Upper lobe of right lung (tissue), 1 donor: ENCODE data around the gene SNCAIP. TPM values are rescaled to one million over a fixed set of nuclear protein-coding genes. Genes with fewer than 3 reads are reported as not detected.

Experiments
- ATAC-seq: fragments of 200-7000 bp; cut with Tn5 transposase; one replicate; pipeline ENCODE4 v1.9.1; 2020; ENCODE audit warnings: mild to moderate bottlenecking, moderate library complexity
- DNase-seq: peaks from one replicate; pipeline ENCODE4 v3.0.0-alpha.2; 2020
- H3K27ac ChIP-seq: fragments of 200-600 bp; one replicate; pipeline ENCODE4 v1.8.0; 2022
- H3K27me3 ChIP-seq: fragments of 200-600 bp; one replicate; pipeline ENCODE4 v1.8.0; 2022; ENCODE audit warnings: mild to moderate bottlenecking
- H3K36me3 ChIP-seq: fragments of 200-600 bp; one replicate; pipeline ENCODE4 v1.8.0; 2022
- H3K4me1 ChIP-seq: fragments of 200-600 bp; one replicate; pipeline ENCODE4 v1.8.0; 2022
- H3K4me3 ChIP-seq: fragments of 200-600 bp; one replicate; pipeline ENCODE4 v1.8.0; 2022; ENCODE audit warnings: mild to moderate bottlenecking
- H3K9me3 ChIP-seq: fragments of 200-600 bp; one replicate; pipeline ENCODE4 v1.8.0; 2022
- CTCF ChIP-seq: fragments of 200-600 bp; IDR thresholded peaks from one replicate; pipeline ENCODE4 v1.8.0; 2022; ENCODE audit warnings: antibody characterized with exemption
- intact Hi-C: fragments of 100-400 bp; cut with DNase I; formaldehyde crosslinking; loops from one replicate; pipeline ENCODE4 v1.11.0; 2022
- total RNA-seq: library from RNA; stranded (reverse); fragmentation: NEBNext Ultra II Directional; extraction: Animal tissue kit (Norgen Biotek cat#: 25700); gene quantifications from one replicate; pipeline ENCODE4 v1.2.1, GENCODE V29; 2021
- donor health status: DM: no; HTN: yes; CAD: no; lungs with severe emphysema.

Gene SNCAIP
- total RNA-seq, 1 donor from 2014 or later: 4.0 TPM

- ATAC-seq: no peak
- intact Hi-C loops: no loop called here
These were observed 189.0 kb downstream of the SNCAIP start for GRCh38 chr5:122501089-122501435.

GRCh38 chr5:122507045-122507444, 195.0 kb downstream of the SNCAIP start:
- intact Hi-C loops: no loop called here
- Histone ChIP-seq H3K27ac (no peak overlapping the region), H3K27me3 (no peaks in the 10 kb centered on the region), H3K4me1 (no peaks in the 10 kb centered on the region), H3K36me3 (no peaks in the 10 kb centered on the region), H3K9me3 (no peaks in the 10 kb centered on the region), H3K4me3 (no peak overlapping the region)
- no peak for ATAC-seq
- no peak for TF ChIP-seq CTCF
- DNase-seq: no peak

More at GRCh38 chr5:122501089-122501435, 189.0 kb downstream of the SNCAIP start:
- Histone ChIP-seq H3K36me3 (no peaks in the 10 kb centered on the region), H3K27ac (no peak overlapping the region), H3K4me1 (no peaks in the 10 kb centered on the region), H3K27me3 (no peaks in the 10 kb centered on the region), H3K9me3 (no peaks in the 10 kb centered on the region), H3K4me3 (no peak overlapping the region)
- TF ChIP-seq CTCF: no peak
- DNase-seq: no peak

- Histone ChIP-seq H3K36me3 (no peaks in the 10 kb centered on the region), H3K9me3 (no peaks in the 10 kb centered on the region), H3K27me3 (no peaks in the 10 kb centered on the region), H3K4me3 (no peak overlapping the region), H3K27ac (no peak overlapping the region), H3K4me1 (no peaks in the 10 kb centered on the region)
- ATAC-seq (no peak), DNase-seq (no peak)
- intact Hi-C loops: no loop called here
- TF ChIP-seq CTCF: no peak
These were observed 195.5 kb downstream of the SNCAIP start for GRCh38 chr5:122507581-122507980.

GRCh38 chr5:122508623-122509022, 196.6 kb downstream of the SNCAIP start:
- H3K9me3 ChIP-seq: no peaks in the 10 kb centered on the region
- DNase-seq (no peak), ATAC-seq (no peak)
- H3K4me3 ChIP-seq: no peak overlapping the region
- intact Hi-C loops: no loop called here
- no peaks in the 10 kb centered on the region for H3K36me3 ChIP-seq
- H3K4me1 ChIP-seq: no peaks in the 10 kb centered on the region
- no peak for TF ChIP-seq CTCF
- H3K27me3 ChIP-seq: no peaks in the 10 kb centered on the region
- no peak overlapping the region for H3K27ac ChIP-seq

Other genes starting within 250 kb of the SNCAIP start
- 26.8 TPM for gene LOX, start 234.0 kb upstream of the SNCAIP start, total RNA-seq
- gene ZNF474, start 182.7 kb upstream of the SNCAIP start, total RNA-seq: not detected